Peyer's patch (tissue), 4 donors: ENCODE measurements around the gene ETFA. TPM values are rescaled to one million over a fixed set of nuclear protein-coding genes. Genes with fewer than 3 reads are reported as not detected.
"Not testable (repeated sequence)": the region's sequence is repeated elsewhere in the genome, so short reads cannot be mapped to it uniquely, and the experiment has no call there.

Source experiments
- DNase-seq, 3 donors: peaks; one replicate each; pipeline ENCODE4 v3.0.0-alpha.2; 2017 to 2019
- H3K27ac ChIP-seq, 4 donors: fragments of 200-600 bp; sonication (generic); one replicate each; pipeline ENCODE4 v1.5.1; 2016 to 2019
- H3K27me3 ChIP-seq, 2 donors: fragments of 200-600 bp; sonication (generic); one replicate each; pipeline ENCODE4 v1.5.1; 2019
- H3K36me3 ChIP-seq, 3 donors: fragments of 200-600 bp; sonication (generic); one replicate each; pipeline ENCODE4 v1.5.1; 2016 to 2019
- H3K4me1 ChIP-seq, 4 donors: fragments of 200-600 bp; sonication (generic); one replicate each; pipeline ENCODE4 v1.5.1; 2016 to 2019
- H3K4me3 ChIP-seq, 4 donors: fragments of 200-600 bp; sonication (generic); 1 replicate in 3 of 4; 2 replicates in 1 of 4; pipeline ENCODE4 v1.5.1; 2016 to 2019; ENCODE audit warnings: mild to moderate bottlenecking in 1 of 4
- H3K9me3 ChIP-seq, 4 donors: fragments of 200-600 bp; sonication (generic); one replicate each; pipeline ENCODE4 v1.5.1; 2016 to 2019; ENCODE audit warnings: mild to moderate bottlenecking in 1 of 4
- POLR2A ChIP-seq, 2 donors: fragments of 450-650 bp; IDR thresholded peaks; one replicate each; pipeline ENCODE4 v1.5.1; 2017; ENCODE audit warnings: antibody characterized with exemption in 2 of 2, mild to moderate bottlenecking in 2 of 2, moderate library complexity in 2 of 2
- total RNA-seq, 4 donors: library from RNA; depleted of rRNA; stranded (reverse); fragments of >200 nt; gene quantifications; one replicate each; pipeline ENCODE4 v1.1.0, GENCODE V29; 2016
- TF ChIP-seq, protein P1 (sequence below), 6 experiments: fragments of 450-650 bp in 4 of 6; fragments of 200-600 bp in 2 of 6; sonication (generic) in 1 of 6; IDR thresholded peaks; one replicate each; pipeline ENCODE4 v1.5.1; 2017 to 2019; ENCODE audit warnings: antibody characterized with exemption in 6 of 6, mild to moderate bottlenecking in 3 of 6, moderate library complexity in 1 of 6

Gene ETFA
- total RNA-seq, 4 donors from 2014 or later: 110 to 175 (median 163) TPM

DNA sequence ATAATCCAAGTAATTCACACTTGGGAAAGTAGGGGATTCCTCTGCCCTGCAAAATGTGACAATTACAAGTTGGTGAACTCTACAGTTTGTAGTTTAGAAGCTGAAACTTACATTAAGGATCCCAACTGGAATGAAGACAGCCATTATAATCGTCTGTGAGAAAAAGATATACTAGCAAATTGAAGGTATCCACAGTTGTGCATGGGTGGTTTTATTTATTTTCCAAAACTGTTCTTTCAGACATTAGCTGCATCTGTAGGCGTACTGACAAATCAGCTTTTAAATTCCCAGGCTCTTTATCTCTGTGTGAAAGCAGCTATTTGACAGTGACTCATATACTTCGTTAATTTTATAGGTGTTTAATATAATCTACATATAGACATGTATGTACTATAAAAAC is 12.8 kb upstream of the ETFA start:
- no peak for DNase-seq
- Histone ChIP-seq H3K9me3 (no peaks in the 10 kb centered on the region), H3K4me3 (no peak overlapping the region), H3K27ac (no peak overlapping the region), H3K36me3 (no peaks in the 10 kb centered on the region), H3K4me1 (no peaks in the 10 kb centered on the region), H3K27me3 (no peaks in the 10 kb centered on the region)
- TF ChIP-seq POLR2A (IDR thresholded peaks at IDR 0.05): no peak
- TF ChIP-seq, protein P1, sequence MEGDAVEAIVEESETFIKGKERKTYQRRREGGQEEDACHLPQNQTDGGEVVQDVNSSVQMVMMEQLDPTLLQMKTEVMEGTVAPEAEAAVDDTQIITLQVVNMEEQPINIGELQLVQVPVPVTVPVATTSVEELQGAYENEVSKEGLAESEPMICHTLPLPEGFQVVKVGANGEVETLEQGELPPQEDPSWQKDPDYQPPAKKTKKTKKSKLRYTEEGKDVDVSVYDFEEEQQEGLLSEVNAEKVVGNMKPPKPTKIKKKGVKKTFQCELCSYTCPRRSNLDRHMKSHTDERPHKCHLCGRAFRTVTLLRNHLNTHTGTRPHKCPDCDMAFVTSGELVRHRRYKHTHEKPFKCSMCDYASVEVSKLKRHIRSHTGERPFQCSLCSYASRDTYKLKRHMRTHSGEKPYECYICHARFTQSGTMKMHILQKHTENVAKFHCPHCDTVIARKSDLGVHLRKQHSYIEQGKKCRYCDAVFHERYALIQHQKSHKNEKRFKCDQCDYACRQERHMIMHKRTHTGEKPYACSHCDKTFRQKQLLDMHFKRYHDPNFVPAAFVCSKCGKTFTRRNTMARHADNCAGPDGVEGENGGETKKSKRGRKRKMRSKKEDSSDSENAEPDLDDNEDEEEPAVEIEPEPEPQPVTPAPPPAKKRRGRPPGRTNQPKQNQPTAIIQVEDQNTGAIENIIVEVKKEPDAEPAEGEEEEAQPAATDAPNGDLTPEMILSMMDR (IDR thresholded peaks at IDR 0.05): no peak

DNA sequence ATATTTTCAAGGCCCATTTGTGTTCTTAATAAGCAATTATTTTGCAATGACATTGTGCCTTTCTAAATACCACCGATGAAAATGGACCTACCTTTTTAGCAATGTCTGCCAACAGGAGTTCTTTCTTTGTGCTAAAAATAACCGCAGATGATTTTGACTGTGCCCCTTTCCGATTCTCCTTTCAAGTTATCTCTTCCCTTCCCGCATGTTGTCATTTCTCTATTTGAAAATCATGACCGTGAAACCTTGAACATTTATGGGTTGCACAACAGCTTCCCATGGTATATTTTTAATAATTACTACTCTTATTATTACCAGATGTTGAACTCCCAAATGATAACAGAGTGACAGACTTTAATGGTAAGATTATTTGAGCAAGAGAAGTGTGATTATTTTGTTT is 10.3 kb upstream of the ETFA start:
- Histone ChIP-seq H3K27ac (no peak overlapping the region), H3K36me3 (no peaks in the 10 kb centered on the region), H3K4me1 (no peaks in the 10 kb centered on the region), H3K4me3 (no peak overlapping the region), H3K27me3 (no peaks in the 10 kb centered on the region), H3K9me3 (no peaks in the 10 kb centered on the region)
- no peak for DNase-seq
- no peak for TF ChIP-seq POLR2A (IDR thresholded peaks at IDR 0.05)
- TF ChIP-seq, protein P1 (IDR thresholded peaks at IDR 0.05): no peak

DNA sequence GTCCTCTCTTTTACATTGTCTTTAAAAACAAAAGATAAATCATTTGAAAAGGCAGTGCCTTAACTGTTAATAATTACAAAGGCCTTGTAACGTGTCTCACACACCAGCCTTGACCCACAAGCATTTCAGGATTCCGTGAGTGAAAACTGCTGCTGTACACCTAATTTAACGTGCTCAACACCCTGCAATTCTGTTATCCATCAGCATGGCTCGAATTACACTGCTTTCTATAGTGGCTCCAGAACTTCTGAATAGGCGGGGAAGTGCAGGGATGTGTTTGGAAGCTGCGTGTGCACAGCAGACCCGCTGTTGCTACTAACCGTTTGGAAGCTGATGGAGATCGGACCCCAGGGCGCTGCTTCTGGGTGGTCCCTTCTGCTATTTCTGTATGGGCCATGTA is 9.9 kb upstream of the ETFA start:
- Histone ChIP-seq H3K4me3 (no peak overlapping the region), H3K9me3 (no peaks in the 10 kb centered on the region), H3K4me1 (no peaks in the 10 kb centered on the region), H3K27ac (no peak overlapping the region), H3K36me3 (no peaks in the 10 kb centered on the region), H3K27me3 (no peaks in the 10 kb centered on the region)
- TF ChIP-seq, protein P1 (IDR thresholded peaks at IDR 0.05): no peak
- TF ChIP-seq POLR2A (IDR thresholded peaks at IDR 0.05): no peak
- no peak for DNase-seq

DNA sequence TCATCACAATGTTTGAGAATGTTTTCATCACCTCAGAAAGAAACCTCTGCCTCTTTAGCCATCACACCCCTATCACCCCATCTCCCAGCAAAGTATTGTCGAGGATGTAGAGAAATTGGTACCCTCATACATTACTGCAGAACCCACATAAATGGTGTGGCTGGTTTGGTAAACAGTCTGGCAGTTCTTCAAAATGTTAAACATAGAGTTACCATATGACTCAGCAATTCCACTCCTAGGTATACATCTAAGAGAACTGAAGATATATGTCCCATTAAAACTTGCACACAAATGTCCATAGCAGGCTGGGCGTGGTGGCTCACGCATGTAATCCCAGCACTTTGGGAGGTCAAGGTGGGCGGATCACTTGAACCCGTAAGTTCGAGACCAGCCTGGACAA is 8.7 kb upstream of the ETFA start:
- no peaks in the 10 kb centered on the region for H3K9me3 ChIP-seq
- TF ChIP-seq POLR2A (IDR thresholded peaks at IDR 0.05): no peak
- TF ChIP-seq, protein P1 (IDR thresholded peaks at IDR 0.05): no peak
- no peaks in the 10 kb centered on the region for H3K27me3 ChIP-seq
- H3K27ac ChIP-seq: no peak overlapping the region
- H3K4me3 ChIP-seq: no peak overlapping the region
- DNase-seq: no peak
- H3K4me1 ChIP-seq: no peaks in the 10 kb centered on the region
- no peaks in the 10 kb centered on the region for H3K36me3 ChIP-seq

DNA sequence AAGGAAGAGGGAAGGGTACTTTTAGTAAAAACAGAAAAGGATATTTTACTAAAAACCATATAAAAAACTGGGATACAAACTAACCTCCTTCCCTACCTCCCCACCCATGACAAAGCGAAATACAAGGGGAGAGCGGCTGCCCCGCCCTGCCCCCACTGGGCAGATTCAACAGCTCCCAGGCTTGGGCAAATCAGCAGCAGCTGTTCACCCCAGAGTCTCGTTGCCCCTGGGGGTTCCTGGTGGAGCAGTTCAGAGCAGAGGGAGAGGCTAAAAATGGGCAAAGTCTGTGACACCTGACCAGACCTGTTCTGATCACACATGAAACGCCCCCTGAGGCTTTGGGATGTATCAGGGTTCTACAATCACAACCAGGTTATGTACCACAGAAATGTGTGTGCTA is 2.5 kb upstream of the ETFA start:
- no peaks in the 10 kb centered on the region for H3K36me3 ChIP-seq
- H3K4me1 ChIP-seq: peaks cover 0 to 7% (median 0%) of the 10 kb centered on the region in 4 donors
- no peak for DNase-seq
- no peak overlapping the region for H3K27ac ChIP-seq
- H3K9me3 ChIP-seq: no peaks in the 10 kb centered on the region
- no peak for TF ChIP-seq POLR2A (IDR thresholded peaks at IDR 0.05)
- TF ChIP-seq, protein P1 (IDR thresholded peaks at IDR 0.05): no peak
- H3K27me3 ChIP-seq: no peaks in the 10 kb centered on the region
- H3K4me3 ChIP-seq: no peak overlapping the region

DNA sequence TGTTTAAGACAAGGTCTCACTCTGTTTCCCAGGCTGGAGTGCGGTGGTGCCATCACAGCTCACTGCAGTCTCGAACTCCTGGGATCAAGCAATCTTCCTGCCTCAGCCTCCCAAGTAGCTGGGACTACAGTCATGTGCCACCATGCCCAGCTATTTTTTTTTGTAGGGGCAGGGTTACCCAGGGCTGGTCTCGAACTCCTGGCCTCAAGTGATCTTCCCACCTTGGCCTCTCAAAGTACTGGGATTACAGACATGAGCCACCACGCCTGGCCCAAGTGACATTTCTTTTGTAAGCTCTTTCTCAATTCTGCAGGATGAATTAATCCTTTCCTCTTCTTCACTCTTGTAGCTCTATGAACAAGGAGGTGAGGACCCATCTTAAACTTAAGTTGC is 1.9 kb upstream of the ETFA start:
- not testable (repeated sequence) for H3K36me3 ChIP-seq, H3K4me3 ChIP-seq, H3K27ac ChIP-seq, H3K27me3 ChIP-seq, H3K9me3 ChIP-seq, H3K4me1 ChIP-seq, DNase-seq
